H1 (cell line): ENCODE measurements around the gene KIAA1755.

Experiments
- EZH2 ChIP-seq: fragments of 200-600 bp; sonication (generic); IDR thresholded peaks from 2 replicates; pipeline ENCODE4 v1.7.1; 2012; ENCODE audit warnings: low read depth, mild to moderate bottlenecking, moderate library complexity, low read length, inconsistent platforms; ENCODE audit not compliant: severe bottlenecking
- NANOG ChIP-seq: IDR thresholded peaks from 2 replicates; pipeline ENCODE4 v1.6.1; 2011; ENCODE audit warnings: low read length, low read depth, mild to moderate bottlenecking, inconsistent platforms; ENCODE audit not compliant: insufficient read depth, poor library complexity, severe bottlenecking
- SRF ChIP-seq: IDR thresholded peaks from 2 replicates; pipeline ENCODE4 v1.6.1; 2011; ENCODE audit warnings: mild to moderate bottlenecking, low read depth, low read length, moderate library complexity
- SUZ12 ChIP-seq: fragments of 200-600 bp; sonication (generic); IDR thresholded peaks from 2 replicates; pipeline ENCODE4 v1.6.1; 2012; ENCODE audit warnings: mild to moderate bottlenecking, inconsistent platforms, low read length, moderate library complexity, mixed read lengths
- ZNF274 ChIP-seq: IDR thresholded peaks from 2 replicates; pipeline ENCODE4 v1.7.0; 2012; ENCODE audit warnings: low read length, borderline replicate concordance; ENCODE audit errors: extremely low read depth
- TF ChIP-seq, protein P1 (sequence below), 3 experiments: IDR thresholded peaks; 1 replicate in 2 of 3; 2 replicates in 1 of 3; pipeline versions ENCODE4 v1.5.1 to v1.6.1; 2011; ENCODE audit warnings: low read length in 3 of 3, mild to moderate bottlenecking in 3 of 3, inconsistent platforms in 2 of 3, low read depth in 1 of 3, moderate library complexity in 1 of 3; ENCODE audit not compliant: insufficient read depth in 1 of 3; ENCODE audit errors: control extremely low read depth in 1 of 3
- TF ChIP-seq, protein P2 (sequence below): IDR thresholded peaks from 2 replicates; pipeline ENCODE4 v1.6.1; 2011; ENCODE audit warnings: low read depth, mild to moderate bottlenecking, low read length; ENCODE audit not compliant: insufficient read depth

DNA sequence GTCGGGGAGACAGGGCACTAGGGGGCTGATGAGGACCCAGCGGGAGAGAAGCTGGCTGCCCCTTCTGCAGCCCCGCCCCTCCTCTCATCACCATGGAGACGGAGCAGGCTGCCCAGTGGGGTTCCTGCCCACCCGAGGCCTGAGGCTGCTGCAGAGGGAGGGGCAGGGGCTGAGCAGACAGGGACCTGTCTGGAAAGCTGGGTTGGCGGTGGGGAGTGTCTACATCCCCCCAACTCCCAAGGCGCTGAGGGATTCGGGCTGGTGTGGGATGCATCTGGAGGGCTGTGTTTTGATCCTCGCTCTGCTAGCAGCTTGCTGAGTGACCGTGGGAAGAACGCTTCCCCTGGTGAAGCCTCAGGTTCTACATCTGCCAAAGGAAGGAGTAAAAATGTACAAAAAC, 42.3 kb upstream of the KIAA1755 start:
- TF ChIP-seq, protein P1, sequence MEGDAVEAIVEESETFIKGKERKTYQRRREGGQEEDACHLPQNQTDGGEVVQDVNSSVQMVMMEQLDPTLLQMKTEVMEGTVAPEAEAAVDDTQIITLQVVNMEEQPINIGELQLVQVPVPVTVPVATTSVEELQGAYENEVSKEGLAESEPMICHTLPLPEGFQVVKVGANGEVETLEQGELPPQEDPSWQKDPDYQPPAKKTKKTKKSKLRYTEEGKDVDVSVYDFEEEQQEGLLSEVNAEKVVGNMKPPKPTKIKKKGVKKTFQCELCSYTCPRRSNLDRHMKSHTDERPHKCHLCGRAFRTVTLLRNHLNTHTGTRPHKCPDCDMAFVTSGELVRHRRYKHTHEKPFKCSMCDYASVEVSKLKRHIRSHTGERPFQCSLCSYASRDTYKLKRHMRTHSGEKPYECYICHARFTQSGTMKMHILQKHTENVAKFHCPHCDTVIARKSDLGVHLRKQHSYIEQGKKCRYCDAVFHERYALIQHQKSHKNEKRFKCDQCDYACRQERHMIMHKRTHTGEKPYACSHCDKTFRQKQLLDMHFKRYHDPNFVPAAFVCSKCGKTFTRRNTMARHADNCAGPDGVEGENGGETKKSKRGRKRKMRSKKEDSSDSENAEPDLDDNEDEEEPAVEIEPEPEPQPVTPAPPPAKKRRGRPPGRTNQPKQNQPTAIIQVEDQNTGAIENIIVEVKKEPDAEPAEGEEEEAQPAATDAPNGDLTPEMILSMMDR (IDR thresholded peaks at IDR 0.05; ENCODE audit: control extremely low read depth in 1 of 3, insufficient read depth in 1 of 3, low read depth in 1 of 3, low read length in 3 of 3): no peak
- TF ChIP-seq SUZ12: no peak
- TF ChIP-seq NANOG: no peak
- TF ChIP-seq, protein P2, sequence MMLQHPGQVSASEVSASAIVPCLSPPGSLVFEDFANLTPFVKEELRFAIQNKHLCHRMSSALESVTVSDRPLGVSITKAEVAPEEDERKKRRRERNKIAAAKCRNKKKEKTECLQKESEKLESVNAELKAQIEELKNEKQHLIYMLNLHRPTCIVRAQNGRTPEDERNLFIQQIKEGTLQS: no peak
- no peak for TF ChIP-seq ZNF274
- no peak for TF ChIP-seq SRF
- TF ChIP-seq EZH2: no peak
